WTC11 (cell line): ENCODE data around the gene NR3C2. TPM values are rescaled to one million over a fixed set of nuclear protein-coding genes. Genes with fewer than 3 reads are reported as not detected.

Source experiments
- ATAC-seq: fragments of 200-7000 bp; cut with Tn5 transposase; 2 replicates; pipeline ENCODE4 v1.10.0; 2021; ENCODE audit warnings: mild to moderate bottlenecking, moderate library complexity
- CTCF ChIA-PET: fragments of 300-600 bp; sonication (Branson Sonifier 250); formaldehyde crosslinking; loops from one replicate; lab custom pipeline; 2021; ENCODE audit warnings: antibody characterized with exemption; lab: Charles Lee
- POLR2A ChIA-PET: fragments of 350-600 bp; sonication (Branson Sonifier 250); formaldehyde crosslinking; loops from one replicate; lab custom pipeline; 2021; ENCODE audit warnings: antibody characterized with exemption; lab: Charles Lee
- DNase-seq: peaks from one replicate; pipeline ENCODE4 v3.0.0; 2021; ENCODE audit warnings: low spot score
- H3K27ac Mint-ChIP-seq: 2 replicates; pipeline ENCODE4 v1.8.0; 2021; ENCODE audit warnings: mixed read lengths
- H3K27me3 Mint-ChIP-seq: 2 replicates; pipeline ENCODE4 v1.8.0; 2021; ENCODE audit warnings: low read depth, mild to moderate bottlenecking, moderate library complexity, mixed read lengths
- H3K36me3 Mint-ChIP-seq: 2 replicates; pipeline ENCODE4 v1.8.0; 2021; ENCODE audit warnings: mixed read lengths
- H3K4me1 Mint-ChIP-seq: 2 replicates; pipeline ENCODE4 v1.8.0; 2022; ENCODE audit warnings: mixed read lengths
- H3K4me3 Mint-ChIP-seq: 2 replicates; pipeline ENCODE4 v1.8.0; 2021; ENCODE audit warnings: mild to moderate bottlenecking, moderate library complexity, mixed read lengths
- H3K9me3 Mint-ChIP-seq: 2 replicates; pipeline ENCODE4 v1.8.0; 2021; ENCODE audit warnings: mixed read lengths
- EMX1 ChIP-seq: fragments of 250-450 bp; sonication (Bioruptor Pico); IDR thresholded peaks from 2 replicates; pipeline ENCODE4 v1.8.0; 2021; ENCODE audit warnings: mild to moderate bottlenecking
- GRHL2 ChIP-seq: fragments of 250-450 bp; sonication (Bioruptor Pico); IDR thresholded peaks from 2 replicates; pipeline ENCODE4 v1.8.0; 2022; ENCODE audit warnings: mild to moderate bottlenecking, moderate library complexity; ENCODE audit not compliant: insufficient replicate concordance, severe bottlenecking
- GTF2I ChIP-seq: fragments of 250-450 bp; sonication (Bioruptor Pico); conservative IDR thresholded peaks from 2 replicates; pipeline ENCODE4 v1.4.0; 2021; ENCODE audit warnings: mild to moderate bottlenecking
- HMGA2 ChIP-seq: fragments of 250-450 bp; sonication (Bioruptor Pico); IDR thresholded peaks from 2 replicates; pipeline ENCODE4 v1.4.0; 2021; ENCODE audit warnings: mild to moderate bottlenecking, moderate library complexity
- IRF2 ChIP-seq: sonication (generic); formaldehyde crosslinking; IDR thresholded peaks from 2 replicates; pipeline ENCODE4 v1.8.0; 2022; ENCODE audit warnings: low read depth, missing genetic modification reagents, borderline replicate concordance
- JUN ChIP-seq: sonication (generic); formaldehyde crosslinking; IDR thresholded peaks from 2 replicates; pipeline ENCODE4 v1.8.0; 2023; ENCODE audit warnings: mild to moderate bottlenecking, missing genetic modification reagents
- NFYB ChIP-seq: sonication (generic); formaldehyde crosslinking; conservative IDR thresholded peaks from 2 replicates; pipeline ENCODE4 v1.8.0; 2022; ENCODE audit warnings: low read depth, missing genetic modification reagents
- NR1H2 ChIP-seq: sonication (generic); formaldehyde crosslinking; IDR thresholded peaks from 2 replicates; pipeline ENCODE4 v1.9.0; 2021; ENCODE audit warnings: mild to moderate bottlenecking, moderate library complexity, missing genetic modification reagents
- OVOL2 ChIP-seq: fragments of 250-450 bp; sonication (Bioruptor Pico); IDR thresholded peaks from 2 replicates; pipeline ENCODE4 v1.9.0; 2021; ENCODE audit warnings: mild to moderate bottlenecking, borderline replicate concordance
- SP1 ChIP-seq: sonication (generic); formaldehyde crosslinking; conservative IDR thresholded peaks from 2 replicates; pipeline ENCODE4 v1.8.1; 2022; ENCODE audit warnings: missing genetic modification reagents
- TEAD1 ChIP-seq: sonication (generic); formaldehyde crosslinking; IDR thresholded peaks from 2 replicates; pipeline ENCODE4 v1.8.0; 2022; ENCODE audit warnings: mild to moderate bottlenecking, missing genetic modification reagents
- TP53 ChIP-seq: sonication (generic); formaldehyde crosslinking; IDR thresholded peaks from 2 replicates; pipeline ENCODE4 v1.8.1; 2023; ENCODE audit warnings: mild to moderate bottlenecking, missing genetic modification reagents
- ZNF232 ChIP-seq: sonication (generic); formaldehyde crosslinking; IDR thresholded peaks from 2 replicates; pipeline ENCODE4 v1.8.0; 2022; ENCODE audit warnings: mild to moderate bottlenecking, missing genetic modification reagents
- total RNA-seq: library from RNA; stranded (reverse); gene quantifications from 3 replicates; pipeline ENCODE4 v1.2.3, GENCODE V29; 2021
- TF ChIP-seq, protein P1 (sequence below): sonication (generic); formaldehyde crosslinking; IDR thresholded peaks from 2 replicates; pipeline ENCODE4 v1.8.1; 2022; ENCODE audit warnings: mild to moderate bottlenecking, moderate library complexity, missing genetic modification reagents
- TF ChIP-seq, protein P2 (sequence below): sonication (generic); formaldehyde crosslinking; IDR thresholded peaks from 2 replicates; pipeline ENCODE4 v1.8.0; 2023; ENCODE audit warnings: missing genetic modification reagents
- TF ChIP-seq, protein P3 (sequence below): sonication (generic); formaldehyde crosslinking; IDR thresholded peaks from 2 replicates; pipeline ENCODE4 v1.8.1; 2022; ENCODE audit warnings: low read depth, mild to moderate bottlenecking, moderate library complexity, missing genetic modification reagents, borderline replicate concordance
- TF ChIP-seq, protein P4 (sequence below): sonication (generic); formaldehyde crosslinking; IDR thresholded peaks from 2 replicates; pipeline ENCODE4 v1.8.0; 2022; ENCODE audit warnings: mild to moderate bottlenecking, missing genetic modification reagents
- TF ChIP-seq, protein P5 (sequence below): sonication (generic); formaldehyde crosslinking; IDR thresholded peaks from 2 replicates; pipeline ENCODE4 v1.8.1; 2022; ENCODE audit warnings: missing genetic modification reagents, borderline replicate concordance
- TF ChIP-seq, protein P6 (sequence below): sonication (generic); formaldehyde crosslinking; IDR thresholded peaks from 2 replicates; pipeline ENCODE4 v1.8.1; 2023; ENCODE audit warnings: mild to moderate bottlenecking, missing genetic modification reagents, moderate library complexity
- TF ChIP-seq, protein P7 (sequence below): sonication (generic); formaldehyde crosslinking; IDR thresholded peaks from 2 replicates; pipeline ENCODE4 v1.8.0; 2023; ENCODE audit warnings: missing genetic modification reagents, mild to moderate bottlenecking, borderline replicate concordance
- TF ChIP-seq, protein P8 (sequence below): fragments of 250-450 bp; sonication (Bioruptor Pico); IDR thresholded peaks from 2 replicates; pipeline ENCODE4 v1.9.0; 2021; ENCODE audit warnings: mild to moderate bottlenecking, borderline replicate concordance

NR3C2 gene
- total RNA-seq, 1 experiment from 2014 or later, result 2.8 TPM

DNA sequence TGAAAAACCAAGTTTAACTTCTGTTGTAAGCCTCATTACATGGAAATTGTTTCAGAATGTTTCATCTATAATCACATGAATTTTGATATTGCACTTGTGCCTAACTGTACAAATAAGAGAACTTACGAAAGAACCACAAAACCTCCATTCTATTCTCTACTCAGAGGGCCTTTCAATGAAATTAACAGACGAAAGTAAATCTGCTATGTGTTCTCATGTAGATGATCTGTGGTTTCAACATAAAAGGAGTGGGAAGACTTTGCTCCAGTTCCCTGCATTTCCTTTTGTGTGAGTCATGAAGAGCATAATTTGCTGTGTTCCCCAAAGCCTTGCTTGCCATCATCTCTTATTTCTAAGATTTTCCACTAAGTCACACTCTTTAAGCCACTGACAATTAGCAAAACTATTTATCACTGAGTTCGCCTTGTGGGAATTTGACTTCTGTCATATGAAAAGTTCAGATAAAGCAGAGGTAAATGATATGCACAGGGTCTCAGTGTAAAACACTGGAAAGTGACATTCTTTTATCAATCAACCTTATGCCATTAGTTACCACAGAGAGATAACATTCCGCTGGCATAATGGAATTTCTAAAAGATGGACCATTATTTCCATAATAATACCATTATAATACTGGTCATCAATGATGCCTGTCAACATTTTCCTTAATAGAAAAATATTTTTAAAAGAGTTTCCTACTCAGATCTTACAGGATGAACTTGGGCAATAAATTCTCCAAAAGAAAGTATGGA, 329.8 kb downstream of the NR3C2 start:
- H3K9me3 Mint-ChIP-seq, result peaks cover 2% of the 10 kb centered on the region; the same call in 1 of the 2 replicates
- H3K4me3 Mint-ChIP-seq, result no peak overlapping the region
- TF ChIP-seq NR1H2 (no peak), HMGA2 (no peak), NFYB (CRISPR knock-in tag) (no peak), ZNF232 (CRISPR knock-in tag) (no peak), SP1 (no peak), TEAD1 (CRISPR knock-in tag) (no peak), GTF2I (CRISPR knock-in tag) (no peak), EMX1 (no peak)
- TF ChIP-seq, protein P1, sequence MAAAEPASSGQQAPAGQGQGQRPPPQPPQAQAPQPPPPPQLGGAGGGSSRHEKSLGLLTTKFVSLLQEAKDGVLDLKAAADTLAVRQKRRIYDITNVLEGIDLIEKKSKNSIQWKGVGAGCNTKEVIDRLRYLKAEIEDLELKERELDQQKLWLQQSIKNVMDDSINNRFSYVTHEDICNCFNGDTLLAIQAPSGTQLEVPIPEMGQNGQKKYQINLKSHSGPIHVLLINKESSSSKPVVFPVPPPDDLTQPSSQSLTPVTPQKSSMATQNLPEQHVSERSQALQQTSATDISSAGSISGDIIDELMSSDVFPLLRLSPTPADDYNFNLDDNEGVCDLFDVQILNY (CRISPR knock-in tag), result no peak
- TF ChIP-seq, protein P2, sequence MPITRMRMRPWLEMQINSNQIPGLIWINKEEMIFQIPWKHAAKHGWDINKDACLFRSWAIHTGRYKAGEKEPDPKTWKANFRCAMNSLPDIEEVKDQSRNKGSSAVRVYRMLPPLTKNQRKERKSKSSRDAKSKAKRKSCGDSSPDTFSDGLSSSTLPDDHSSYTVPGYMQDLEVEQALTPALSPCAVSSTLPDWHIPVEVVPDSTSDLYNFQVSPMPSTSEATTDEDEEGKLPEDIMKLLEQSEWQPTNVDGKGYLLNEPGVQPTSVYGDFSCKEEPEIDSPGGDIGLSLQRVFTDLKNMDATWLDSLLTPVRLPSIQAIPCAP (CRISPR knock-in tag), result no peak
- TF ChIP-seq, protein P3, sequence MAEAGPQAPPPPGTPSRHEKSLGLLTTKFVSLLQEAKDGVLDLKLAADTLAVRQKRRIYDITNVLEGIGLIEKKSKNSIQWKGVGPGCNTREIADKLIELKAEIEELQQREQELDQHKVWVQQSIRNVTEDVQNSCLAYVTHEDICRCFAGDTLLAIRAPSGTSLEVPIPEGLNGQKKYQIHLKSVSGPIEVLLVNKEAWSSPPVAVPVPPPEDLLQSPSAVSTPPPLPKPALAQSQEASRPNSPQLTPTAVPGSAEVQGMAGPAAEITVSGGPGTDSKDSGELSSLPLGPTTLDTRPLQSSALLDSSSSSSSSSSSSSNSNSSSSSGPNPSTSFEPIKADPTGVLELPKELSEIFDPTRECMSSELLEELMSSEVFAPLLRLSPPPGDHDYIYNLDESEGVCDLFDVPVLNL, result no peak
- ChIA-PET CTCF (no interaction called here), POLR2A (no interaction called here)
- H3K4me1 Mint-ChIP-seq, result peaks cover 46% of the 10 kb centered on the region
- H3K27me3 Mint-ChIP-seq, result peaks cover 11% of the 10 kb centered on the region
- no peak overlapping the region for H3K27ac Mint-ChIP-seq
- no peak for DNase-seq
- H3K36me3 Mint-ChIP-seq, result no peaks in the 10 kb centered on the region
- ATAC-seq, result no peak

DNA sequence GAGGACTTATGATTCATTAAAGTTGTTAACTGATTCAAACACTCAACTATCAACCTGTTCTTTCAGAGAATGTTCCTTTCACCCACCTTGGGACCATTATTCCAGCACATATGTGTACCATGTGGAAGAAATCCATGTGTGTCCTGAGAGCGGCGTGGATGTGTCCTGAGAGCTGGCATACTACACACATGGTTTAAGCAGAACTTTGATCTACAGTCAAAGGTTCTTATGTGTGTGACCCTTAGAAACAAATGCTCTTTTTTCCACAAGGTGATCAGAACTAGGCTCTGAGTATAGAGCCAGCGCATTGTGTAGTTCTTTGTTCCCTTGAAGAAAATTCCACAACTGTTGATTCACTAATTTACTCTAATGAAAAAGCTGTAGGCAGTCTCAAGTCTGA, 332.0 kb downstream of the NR3C2 start:
- CTCF ChIA-PET, result no interaction called here
- TF ChIP-seq JUN (CRISPR knock-in tag) (no peak), GRHL2 (no peak), IRF2 (CRISPR knock-in tag) (no peak), TP53 (no peak), OVOL2 (CRISPR knock-in tag) (no peak)
- TF ChIP-seq, protein P4, sequence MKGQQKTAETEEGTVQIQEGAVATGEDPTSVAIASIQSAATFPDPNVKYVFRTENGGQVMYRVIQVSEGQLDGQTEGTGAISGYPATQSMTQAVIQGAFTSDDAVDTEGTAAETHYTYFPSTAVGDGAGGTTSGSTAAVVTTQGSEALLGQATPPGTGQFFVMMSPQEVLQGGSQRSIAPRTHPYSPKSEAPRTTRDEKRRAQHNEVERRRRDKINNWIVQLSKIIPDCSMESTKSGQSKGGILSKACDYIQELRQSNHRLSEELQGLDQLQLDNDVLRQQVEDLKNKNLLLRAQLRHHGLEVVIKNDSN, result no peak
- TF ChIP-seq, protein P5, sequence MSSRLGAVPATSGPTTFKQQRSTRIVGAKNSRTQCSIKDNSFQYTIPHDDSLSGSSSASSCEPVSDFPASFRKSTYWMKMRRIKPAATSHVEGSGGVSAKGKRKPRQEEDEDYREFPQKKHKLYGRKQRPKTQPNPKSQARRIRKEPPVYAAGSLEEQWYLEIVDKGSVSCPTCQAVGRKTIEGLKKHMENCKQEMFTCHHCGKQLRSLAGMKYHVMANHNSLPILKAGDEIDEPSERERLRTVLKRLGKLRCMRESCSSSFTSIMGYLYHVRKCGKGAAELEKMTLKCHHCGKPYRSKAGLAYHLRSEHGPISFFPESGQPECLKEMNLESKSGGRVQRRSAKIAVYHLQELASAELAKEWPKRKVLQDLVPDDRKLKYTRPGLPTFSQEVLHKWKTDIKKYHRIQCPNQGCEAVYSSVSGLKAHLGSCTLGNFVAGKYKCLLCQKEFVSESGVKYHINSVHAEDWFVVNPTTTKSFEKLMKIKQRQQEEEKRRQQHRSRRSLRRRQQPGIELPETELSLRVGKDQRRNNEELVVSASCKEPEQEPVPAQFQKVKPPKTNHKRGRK (CRISPR knock-in tag), result no peak
- TF ChIP-seq, protein P6, sequence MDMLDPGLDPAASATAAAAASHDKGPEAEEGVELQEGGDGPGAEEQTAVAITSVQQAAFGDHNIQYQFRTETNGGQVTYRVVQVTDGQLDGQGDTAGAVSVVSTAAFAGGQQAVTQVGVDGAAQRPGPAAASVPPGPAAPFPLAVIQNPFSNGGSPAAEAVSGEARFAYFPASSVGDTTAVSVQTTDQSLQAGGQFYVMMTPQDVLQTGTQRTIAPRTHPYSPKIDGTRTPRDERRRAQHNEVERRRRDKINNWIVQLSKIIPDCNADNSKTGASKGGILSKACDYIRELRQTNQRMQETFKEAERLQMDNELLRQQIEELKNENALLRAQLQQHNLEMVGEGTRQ (CRISPR knock-in tag), result no peak
- TF ChIP-seq, protein P7, sequence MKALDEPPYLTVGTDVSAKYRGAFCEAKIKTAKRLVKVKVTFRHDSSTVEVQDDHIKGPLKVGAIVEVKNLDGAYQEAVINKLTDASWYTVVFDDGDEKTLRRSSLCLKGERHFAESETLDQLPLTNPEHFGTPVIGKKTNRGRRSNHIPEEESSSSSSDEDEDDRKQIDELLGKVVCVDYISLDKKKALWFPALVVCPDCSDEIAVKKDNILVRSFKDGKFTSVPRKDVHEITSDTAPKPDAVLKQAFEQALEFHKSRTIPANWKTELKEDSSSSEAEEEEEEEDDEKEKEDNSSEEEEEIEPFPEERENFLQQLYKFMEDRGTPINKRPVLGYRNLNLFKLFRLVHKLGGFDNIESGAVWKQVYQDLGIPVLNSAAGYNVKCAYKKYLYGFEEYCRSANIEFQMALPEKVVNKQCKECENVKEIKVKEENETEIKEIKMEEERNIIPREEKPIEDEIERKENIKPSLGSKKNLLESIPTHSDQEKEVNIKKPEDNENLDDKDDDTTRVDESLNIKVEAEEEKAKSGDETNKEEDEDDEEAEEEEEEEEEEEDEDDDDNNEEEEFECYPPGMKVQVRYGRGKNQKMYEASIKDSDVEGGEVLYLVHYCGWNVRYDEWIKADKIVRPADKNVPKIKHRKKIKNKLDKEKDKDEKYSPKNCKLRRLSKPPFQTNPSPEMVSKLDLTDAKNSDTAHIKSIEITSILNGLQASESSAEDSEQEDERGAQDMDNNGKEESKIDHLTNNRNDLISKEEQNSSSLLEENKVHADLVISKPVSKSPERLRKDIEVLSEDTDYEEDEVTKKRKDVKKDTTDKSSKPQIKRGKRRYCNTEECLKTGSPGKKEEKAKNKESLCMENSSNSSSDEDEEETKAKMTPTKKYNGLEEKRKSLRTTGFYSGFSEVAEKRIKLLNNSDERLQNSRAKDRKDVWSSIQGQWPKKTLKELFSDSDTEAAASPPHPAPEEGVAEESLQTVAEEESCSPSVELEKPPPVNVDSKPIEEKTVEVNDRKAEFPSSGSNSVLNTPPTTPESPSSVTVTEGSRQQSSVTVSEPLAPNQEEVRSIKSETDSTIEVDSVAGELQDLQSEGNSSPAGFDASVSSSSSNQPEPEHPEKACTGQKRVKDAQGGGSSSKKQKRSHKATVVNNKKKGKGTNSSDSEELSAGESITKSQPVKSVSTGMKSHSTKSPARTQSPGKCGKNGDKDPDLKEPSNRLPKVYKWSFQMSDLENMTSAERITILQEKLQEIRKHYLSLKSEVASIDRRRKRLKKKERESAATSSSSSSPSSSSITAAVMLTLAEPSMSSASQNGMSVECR, result no peak
- TF ChIP-seq, protein P8, sequence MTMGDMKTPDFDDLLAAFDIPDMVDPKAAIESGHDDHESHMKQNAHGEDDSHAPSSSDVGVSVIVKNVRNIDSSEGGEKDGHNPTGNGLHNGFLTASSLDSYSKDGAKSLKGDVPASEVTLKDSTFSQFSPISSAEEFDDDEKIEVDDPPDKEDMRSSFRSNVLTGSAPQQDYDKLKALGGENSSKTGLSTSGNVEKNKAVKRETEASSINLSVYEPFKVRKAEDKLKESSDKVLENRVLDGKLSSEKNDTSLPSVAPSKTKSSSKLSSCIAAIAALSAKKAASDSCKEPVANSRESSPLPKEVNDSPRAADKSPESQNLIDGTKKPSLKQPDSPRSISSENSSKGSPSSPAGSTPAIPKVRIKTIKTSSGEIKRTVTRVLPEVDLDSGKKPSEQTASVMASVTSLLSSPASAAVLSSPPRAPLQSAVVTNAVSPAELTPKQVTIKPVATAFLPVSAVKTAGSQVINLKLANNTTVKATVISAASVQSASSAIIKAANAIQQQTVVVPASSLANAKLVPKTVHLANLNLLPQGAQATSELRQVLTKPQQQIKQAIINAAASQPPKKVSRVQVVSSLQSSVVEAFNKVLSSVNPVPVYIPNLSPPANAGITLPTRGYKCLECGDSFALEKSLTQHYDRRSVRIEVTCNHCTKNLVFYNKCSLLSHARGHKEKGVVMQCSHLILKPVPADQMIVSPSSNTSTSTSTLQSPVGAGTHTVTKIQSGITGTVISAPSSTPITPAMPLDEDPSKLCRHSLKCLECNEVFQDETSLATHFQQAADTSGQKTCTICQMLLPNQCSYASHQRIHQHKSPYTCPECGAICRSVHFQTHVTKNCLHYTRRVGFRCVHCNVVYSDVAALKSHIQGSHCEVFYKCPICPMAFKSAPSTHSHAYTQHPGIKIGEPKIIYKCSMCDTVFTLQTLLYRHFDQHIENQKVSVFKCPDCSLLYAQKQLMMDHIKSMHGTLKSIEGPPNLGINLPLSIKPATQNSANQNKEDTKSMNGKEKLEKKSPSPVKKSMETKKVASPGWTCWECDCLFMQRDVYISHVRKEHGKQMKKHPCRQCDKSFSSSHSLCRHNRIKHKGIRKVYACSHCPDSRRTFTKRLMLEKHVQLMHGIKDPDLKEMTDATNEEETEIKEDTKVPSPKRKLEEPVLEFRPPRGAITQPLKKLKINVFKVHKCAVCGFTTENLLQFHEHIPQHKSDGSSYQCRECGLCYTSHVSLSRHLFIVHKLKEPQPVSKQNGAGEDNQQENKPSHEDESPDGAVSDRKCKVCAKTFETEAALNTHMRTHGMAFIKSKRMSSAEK (CRISPR knock-in tag), result no peak

More for the DNA sequence above, 332.0 kb downstream of the NR3C2 start:
- no peak for ATAC-seq
- Mint-ChIP-seq H3K9me3 (peaks cover 22% of the 10 kb centered on the region), H3K4me3 (no peak overlapping the region), H3K4me1 (peaks cover 32% of the 10 kb centered on the region), H3K27ac (no peak overlapping the region), H3K27me3 (peaks cover 11% of the 10 kb centered on the region), H3K36me3 (peaks cover 7% of the 10 kb centered on the region)
- DNase-seq, result no peak
- POLR2A ChIA-PET, result no interaction called here
